Measurements from ENCODE around the gene RIT1.

DNA sequence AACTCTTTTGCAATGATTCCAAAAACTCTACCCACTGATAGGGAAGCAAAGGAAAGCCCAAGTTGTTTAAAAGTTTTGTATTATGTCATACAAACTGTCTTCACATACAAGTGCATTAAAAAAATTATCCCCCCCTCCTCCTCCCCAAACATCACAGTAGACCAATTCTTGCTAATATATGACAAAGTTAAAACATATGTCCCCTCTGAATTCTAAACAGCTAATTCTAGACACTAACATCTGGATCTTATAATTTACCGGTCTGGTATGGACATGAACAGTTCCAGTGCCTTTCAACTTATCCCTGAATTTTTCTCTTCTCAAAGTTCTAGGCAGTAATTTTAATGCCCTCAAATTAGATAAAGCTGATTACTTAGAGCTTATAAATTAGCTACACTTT is 13.4 kb downstream of the RIT1 start:
- TF ChIP-seq, protein P1, sequence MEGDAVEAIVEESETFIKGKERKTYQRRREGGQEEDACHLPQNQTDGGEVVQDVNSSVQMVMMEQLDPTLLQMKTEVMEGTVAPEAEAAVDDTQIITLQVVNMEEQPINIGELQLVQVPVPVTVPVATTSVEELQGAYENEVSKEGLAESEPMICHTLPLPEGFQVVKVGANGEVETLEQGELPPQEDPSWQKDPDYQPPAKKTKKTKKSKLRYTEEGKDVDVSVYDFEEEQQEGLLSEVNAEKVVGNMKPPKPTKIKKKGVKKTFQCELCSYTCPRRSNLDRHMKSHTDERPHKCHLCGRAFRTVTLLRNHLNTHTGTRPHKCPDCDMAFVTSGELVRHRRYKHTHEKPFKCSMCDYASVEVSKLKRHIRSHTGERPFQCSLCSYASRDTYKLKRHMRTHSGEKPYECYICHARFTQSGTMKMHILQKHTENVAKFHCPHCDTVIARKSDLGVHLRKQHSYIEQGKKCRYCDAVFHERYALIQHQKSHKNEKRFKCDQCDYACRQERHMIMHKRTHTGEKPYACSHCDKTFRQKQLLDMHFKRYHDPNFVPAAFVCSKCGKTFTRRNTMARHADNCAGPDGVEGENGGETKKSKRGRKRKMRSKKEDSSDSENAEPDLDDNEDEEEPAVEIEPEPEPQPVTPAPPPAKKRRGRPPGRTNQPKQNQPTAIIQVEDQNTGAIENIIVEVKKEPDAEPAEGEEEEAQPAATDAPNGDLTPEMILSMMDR (IDR thresholded peaks at IDR 0.05; ENCODE audit: low read depth, low read length, poor library complexity, severe bottlenecking), result no peak
- TF ChIP-seq EZH2phosphoT487 (IDR thresholded peaks at IDR 0.05; ENCODE audit: borderline replicate concordance, low read length), result no peak

All from DOHH2 (cell line).